AG10803 (cell line): ENCODE results near the gene FRAT1.

Experiments used
- DNase-seq: peaks from one replicate; pipeline ENCODE4 v3.0.0; 2010; ENCODE audit warnings: low read depth
- H3K4me3 ChIP-seq: 2 replicates; pipeline ENCODE4 v1.5.1; 2011; ENCODE audit warnings: mild to moderate bottlenecking, low read length, control low read depth
- TF ChIP-seq, protein P1 (sequence below): conservative IDR thresholded peaks from 2 replicates; pipeline ENCODE4 v1.5.1; 2011; ENCODE audit warnings: mild to moderate bottlenecking, low read length, control low read depth, inconsistent platforms

The FRAT1 gene

DNA sequence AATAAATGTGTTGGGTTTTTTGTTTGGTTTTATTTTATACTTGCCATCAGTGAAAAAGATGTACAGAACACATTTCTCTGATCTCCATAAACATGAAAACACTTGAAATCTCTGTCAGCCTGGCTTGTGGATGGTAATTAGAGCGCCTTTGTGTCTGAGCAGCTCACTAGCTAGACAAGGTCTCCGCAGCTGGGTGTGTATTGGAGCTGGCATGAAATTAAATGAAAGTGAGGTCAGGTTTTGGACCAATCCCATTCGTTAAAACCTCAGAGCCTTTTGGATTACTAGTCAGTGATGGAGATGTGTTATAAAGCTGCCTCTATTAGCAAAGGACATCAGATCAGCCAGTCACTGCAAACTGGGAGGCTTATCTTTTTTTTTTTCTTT lies 2.7 kb downstream of the FRAT1 start:
- DNase-seq = no peak
- TF ChIP-seq, protein P1, sequence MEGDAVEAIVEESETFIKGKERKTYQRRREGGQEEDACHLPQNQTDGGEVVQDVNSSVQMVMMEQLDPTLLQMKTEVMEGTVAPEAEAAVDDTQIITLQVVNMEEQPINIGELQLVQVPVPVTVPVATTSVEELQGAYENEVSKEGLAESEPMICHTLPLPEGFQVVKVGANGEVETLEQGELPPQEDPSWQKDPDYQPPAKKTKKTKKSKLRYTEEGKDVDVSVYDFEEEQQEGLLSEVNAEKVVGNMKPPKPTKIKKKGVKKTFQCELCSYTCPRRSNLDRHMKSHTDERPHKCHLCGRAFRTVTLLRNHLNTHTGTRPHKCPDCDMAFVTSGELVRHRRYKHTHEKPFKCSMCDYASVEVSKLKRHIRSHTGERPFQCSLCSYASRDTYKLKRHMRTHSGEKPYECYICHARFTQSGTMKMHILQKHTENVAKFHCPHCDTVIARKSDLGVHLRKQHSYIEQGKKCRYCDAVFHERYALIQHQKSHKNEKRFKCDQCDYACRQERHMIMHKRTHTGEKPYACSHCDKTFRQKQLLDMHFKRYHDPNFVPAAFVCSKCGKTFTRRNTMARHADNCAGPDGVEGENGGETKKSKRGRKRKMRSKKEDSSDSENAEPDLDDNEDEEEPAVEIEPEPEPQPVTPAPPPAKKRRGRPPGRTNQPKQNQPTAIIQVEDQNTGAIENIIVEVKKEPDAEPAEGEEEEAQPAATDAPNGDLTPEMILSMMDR = no peak
- no peak overlapping the region for H3K4me3 ChIP-seq

DNA sequence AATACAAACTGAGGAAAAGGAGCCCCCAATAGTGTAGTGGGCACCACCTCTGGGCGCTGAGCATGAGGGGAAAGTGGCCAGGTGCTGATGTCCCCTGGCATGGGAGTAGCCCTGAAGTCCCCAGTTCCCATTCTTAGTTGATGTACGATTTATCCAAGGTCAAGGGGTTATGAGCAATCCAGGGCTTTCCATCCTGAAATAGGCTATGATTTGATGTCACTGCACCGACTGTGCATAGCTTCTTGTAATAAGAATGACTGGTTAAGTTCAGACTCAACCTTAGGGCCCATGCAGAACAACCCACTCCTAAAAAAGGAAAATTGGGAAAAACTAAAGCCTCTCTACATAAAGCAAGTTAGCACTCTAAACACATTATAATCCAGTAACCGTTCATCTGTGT lies 4.4 kb downstream of the FRAT1 start:
- no peak overlapping the region for H3K4me3 ChIP-seq
- DNase-seq = no peak
- TF ChIP-seq, protein P1 = no peak

GRCh38 chr10:97325754-97326153 lies 6.7 kb downstream of the FRAT1 start:
- H3K4me3 ChIP-seq = no peak overlapping the region
- no peak for DNase-seq
- TF ChIP-seq, protein P1 = no peak

GRCh38 chr10:97327348-97328294 lies 8.6 kb downstream of the FRAT1 start:
- TF ChIP-seq, protein P1 = no peak

DNA sequence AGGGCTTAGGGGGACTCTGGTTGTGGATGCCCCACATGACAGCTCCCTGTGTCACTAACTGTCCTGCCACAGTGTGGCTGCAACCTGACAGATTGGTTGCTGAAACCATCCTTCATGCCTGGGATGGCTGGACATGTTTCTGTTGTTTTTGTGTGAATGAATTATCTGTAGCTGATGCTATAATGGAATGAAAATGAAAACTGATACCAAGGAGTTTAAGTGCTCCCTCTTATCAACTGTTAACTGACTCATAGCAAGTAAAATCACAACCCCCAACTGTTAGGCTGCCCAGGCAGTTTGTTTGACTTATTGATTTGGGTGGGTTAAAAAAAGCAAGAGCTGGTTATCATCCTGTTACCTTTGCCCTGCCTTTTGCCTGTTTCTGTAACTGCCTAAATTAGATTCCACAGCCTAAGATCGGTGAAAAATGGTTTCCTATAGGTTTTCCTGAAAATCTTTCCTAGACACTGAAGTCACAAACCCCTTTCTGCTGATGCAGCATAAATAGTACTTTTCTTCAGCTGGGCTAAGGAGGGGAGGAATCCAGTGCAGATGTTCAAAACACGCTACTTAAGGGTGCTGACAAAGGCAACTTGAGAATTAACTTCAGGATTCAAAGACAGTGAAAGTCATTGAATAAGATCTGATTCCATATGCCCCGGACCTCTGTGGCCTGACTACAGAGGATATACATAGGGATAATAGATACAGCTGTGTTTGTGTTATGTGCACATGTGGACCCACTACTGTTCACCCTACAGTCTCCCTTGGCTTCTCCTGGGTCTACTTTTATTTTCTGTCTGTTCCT lies 9.8 kb downstream of the FRAT1 start:
- H3K4me3 ChIP-seq = no peak overlapping the region
- TF ChIP-seq, protein P1 = no peak
- no peak for DNase-seq

More at GRCh38 chr10:97327348-97328294, 8.6 kb downstream of the FRAT1 start:
- no peak overlapping the region for H3K4me3 ChIP-seq
- DNase-seq = no peak

- no peak for DNase-seq
- no peak overlapping the region for H3K4me3 ChIP-seq
- TF ChIP-seq, protein P1 = no peak
These were observed 10.7 kb downstream of the FRAT1 start for GRCh38 chr10:97329766-97330165.
